NCI-H82 (cell line): ENCODE results near the gene HACD2.

Experiments
- DNase-seq: peaks from one replicate; lab custom pipeline; 2025; lab: John Stamatoyannopoulos, UW

Gene HACD2

GRCh38 chr3:123571264-123571972 is 13.4 kb downstream of the HACD2 start:
- no peak for DNase-seq

- DNase-seq = no peak
Measured at GRCh38 chr3:123568875-123569274, 16.0 kb downstream of the HACD2 start.

- no peak for DNase-seq
Measured at GRCh38 chr3:123568034-123568433, 16.8 kb downstream of the HACD2 start.

- DNase-seq = no peak
Measured at GRCh38 chr3:123564056-123564455, 20.8 kb downstream of the HACD2 start.

- no peak for DNase-seq
Measured at GRCh38 chr3:123562547-123562946, 22.3 kb downstream of the HACD2 start.

- DNase-seq = no peak
Measured at GRCh38 chr3:123561188-123561587, 23.7 kb downstream of the HACD2 start.

- peak; percentile 86 for DNase-seq
Measured at GRCh38 chr3:123559040-123559861, 25.6 kb downstream of the HACD2 start.

- DNase-seq = no peak
Measured at GRCh38 chr3:123553536-123553935, 31.3 kb downstream of the HACD2 start.

GRCh38 chr3:123552768-123553167 is 32.1 kb downstream of the HACD2 start:
- no peak for DNase-seq

- DNase-seq = peak; percentile 53
Measured at GRCh38 chr3:123552095-123552714, 32.6 kb downstream of the HACD2 start.

- DNase-seq = no peak
Measured at GRCh38 chr3:123547881-123548519, 36.9 kb downstream of the HACD2 start.

GRCh38 chr3:123546133-123546755 is 38.6 kb downstream of the HACD2 start:
- no peak for DNase-seq

- no peak for DNase-seq
Measured at GRCh38 chr3:123543950-123544349, 40.9 kb downstream of the HACD2 start.

GRCh38 chr3:123540285-123540684 is 44.6 kb downstream of the HACD2 start:
- DNase-seq = no peak

GRCh38 chr3:123536153-123536895 is 48.5 kb downstream of the HACD2 start:
- DNase-seq = no peak

- no peak for DNase-seq
Measured at GRCh38 chr3:123535580-123535979, 49.3 kb downstream of the HACD2 start.

GRCh38 chr3:123534264-123534663 is 50.6 kb downstream of the HACD2 start:
- no peak for DNase-seq

GRCh38 chr3:123533554-123534159 is 51.2 kb downstream of the HACD2 start:
- DNase-seq = no peak

- no peak for DNase-seq
Measured at GRCh38 chr3:123528130-123528529, 56.7 kb downstream of the HACD2 start.

- no peak for DNase-seq
Measured at GRCh38 chr3:123527046-123527445, 57.8 kb downstream of the HACD2 start.

GRCh38 chr3:123526474-123526873 is 58.4 kb downstream of the HACD2 start:
- DNase-seq = no peak
